Measurements from ENCODE around the gene BBS12. TPM values are rescaled to one million over a fixed set of nuclear protein-coding genes. Genes with fewer than 3 reads are reported as not detected.

The BBS12 gene
- total RNA-seq: 1 to 10 TPM; 3.0 to 5.7 (median 4.0) TPM

GRCh38 chr4:122732329-122733026 lies at the start of gene BBS12:
Gene BBS12 (plus strand): TSS chr4:122732704. CDS start chr4:122741893, 9,189 bp downstream.
- intact Hi-C loops (cut with DNase I): no loop called here
- H3K36me3 ChIP-seq: no peaks in the 10 kb centered on the region
- peak within 1 kb of the TSS; percentile 84 to 92 (median 86) for H3K27ac ChIP-seq (replicated peaks in 1 of 4)
- H3K9me3 ChIP-seq: no peaks in the 10 kb centered on the region
- DNase-seq (ENCODE audit: extremely low spot score): peak; percentile 100
- TF ChIP-seq POLR2A (IDR thresholded peaks at IDR 0.05; ENCODE audit: low read depth) (no peak), POLR2AphosphoS5 (IDR thresholded peaks at IDR 0.05) (peak; percentile 72 to 85), EP300 (IDR thresholded peaks at IDR 0.05) (no peak), CTCF (IDR thresholded peaks at IDR 0.05) (peak in 2 of 3 experiments; percentile 14 to 37)
- H3K4me1 ChIP-seq: peaks cover 10 to 31% (median 21%) of the 10 kb centered on the region in 4 donors
- H3K27me3 ChIP-seq: no peaks in the 10 kb centered on the region
- under 1% methylated on average over 27 of the region's 37 CpGs for whole genome bisulfite sequencing
- peak within 1 kb of the TSS; percentile 73 to 79 (median 78) for H3K4me3 ChIP-seq

GRCh38 chr4:122686691-122687090 lies 45.8 kb upstream of the BBS12 start:
- Histone ChIP-seq H3K27ac (replicated peaks in 1 of 4) (no peak overlapping the region), H3K4me3 (no peak overlapping the region), H3K9me3 (no peaks in the 10 kb centered on the region), H3K4me1 (peaks cover 7 to 16% (median 12%) of the 10 kb centered on the region in 4 donors), H3K36me3 (no peaks in the 10 kb centered on the region), H3K27me3 (no peaks in the 10 kb centered on the region)
- no peak for TF ChIP-seq POLR2A (IDR thresholded peaks at IDR 0.05; ENCODE audit: low read depth)
- TF ChIP-seq EP300 (IDR thresholded peaks at IDR 0.05): no peak
- TF ChIP-seq CTCF (IDR thresholded peaks at IDR 0.05): no peak
- TF ChIP-seq POLR2AphosphoS5 (IDR thresholded peaks at IDR 0.05): no peak
- intact Hi-C loops (cut with DNase I): no loop called here
- WGBS: 90% methylated on average over 2 of the region's 2 CpGs
- DNase-seq (ENCODE audit: extremely low spot score): no peak

- H3K27me3 ChIP-seq: no peaks in the 10 kb centered on the region
- TF ChIP-seq POLR2A (IDR thresholded peaks at IDR 0.05; ENCODE audit: low read depth) (no peak), EP300 (IDR thresholded peaks at IDR 0.05) (no peak), CTCF (IDR thresholded peaks at IDR 0.05) (no peak), POLR2AphosphoS5 (IDR thresholded peaks at IDR 0.05) (no peak)
- H3K9me3 ChIP-seq: no peaks in the 10 kb centered on the region
- 48% methylated on average over 2 of the region's 2 CpGs for WGBS
- H3K4me1 ChIP-seq: peaks cover 7 to 16% (median 12%) of the 10 kb centered on the region in 4 donors
- H3K4me3 ChIP-seq: no peak overlapping the region
- DNase-seq (ENCODE audit: extremely low spot score): peak; percentile 55
- no peaks in the 10 kb centered on the region for H3K36me3 ChIP-seq
- intact Hi-C loops (cut with DNase I): no loop called here
- H3K27ac ChIP-seq (replicated peaks in 1 of 4): peak overlapping the region in 1 of 4 donors; percentile 17
Measured at GRCh38 chr4:122687531-122688061, 44.9 kb upstream of the BBS12 start.

GRCh38 chr4:122688529-122689140 lies 43.9 kb upstream of the BBS12 start:
- no peak for DNase-seq (ENCODE audit: extremely low spot score)
- TF ChIP-seq POLR2AphosphoS5 (IDR thresholded peaks at IDR 0.05): no peak
- TF ChIP-seq CTCF (IDR thresholded peaks at IDR 0.05): no peak
- no peak for TF ChIP-seq EP300 (IDR thresholded peaks at IDR 0.05)
- no peak for TF ChIP-seq POLR2A (IDR thresholded peaks at IDR 0.05; ENCODE audit: low read depth)
- no peaks in the 10 kb centered on the region for H3K9me3 ChIP-seq
- H3K27ac ChIP-seq (replicated peaks in 1 of 4): peak overlapping the region in 3 of 4 donors; percentile 2 to 46 (median 17)
- 63% methylated on average over 9 of the region's 9 CpGs for WGBS
- intact Hi-C loops (cut with DNase I): no loop called here
- no peaks in the 10 kb centered on the region for H3K36me3 ChIP-seq
- H3K4me3 ChIP-seq: peak overlapping the region; percentile 2 to 43 (median 26)
- H3K27me3 ChIP-seq: no peaks in the 10 kb centered on the region
- H3K4me1 ChIP-seq: peaks cover 7 to 16% (median 12%) of the 10 kb centered on the region in 4 donors

Measured in esophagus muscularis mucosa (tissue), 4 donors.